Heart left ventricle (tissue), 13 donors: Measurements from ENCODE around the gene HOXC10.

Experiments used
- POLR2A ChIP-seq, 2 donors: fragments of 450-650 bp; IDR thresholded peaks; one replicate each; pipeline ENCODE4 v1.6.1; 2017; ENCODE audit warnings: antibody characterized with exemption in 2 of 2, mild to moderate bottlenecking in 2 of 2, moderate library complexity in 2 of 2
- TF ChIP-seq, protein P1 (sequence below), 12 donors: fragments of 200-600 bp; sonication (generic) in 4 of 12; IDR thresholded peaks; one replicate each; pipeline versions ENCODE4 v1.5.0 to v1.8.0; 2018 to 2022; ENCODE audit warnings: antibody characterized with exemption in 12 of 12, mild to moderate bottlenecking in 5 of 12
- donor health status: ischemic (EF 13 %, LVEDD 7.1; RV severe dilation, severe dysfunction).
- donor health status: DM: no; HTN: yes; CAD: no.
- donor health status: DM: no; HTN: no; CAD: no.
- donor health status: ischemic (EF 25% LVEDD 6.9; RV normal size, moderate dysfunction).
- donor health status: ischemic (EF 25% LVEDD 5.7; RV mildly dilated, moderate dysfunction).
- donor health status: ischemic (EF 35%, LVEDD 5.7; RV mildly dilated, moderate dysfunction).
- donor health status: nonischemic (EF 11% LVEDD 7.7; RV severe dilation, severe dysfunction).
- donor health status: DM: yes; HTN: yes; CAD: no.
- donor health status: PGD.
- donor health status: ischemic (EF 29% LVEDD 5.4; RV normal size, mild dysfunction).
- donor health status: nonischemic (EF 23%, LVEDD 6.1; RV moderate dilation, normal function).

GRCh38 chr12:53964315-53964713 is 20.6 kb upstream of the HOXC10 start:
- TF ChIP-seq, protein P1, sequence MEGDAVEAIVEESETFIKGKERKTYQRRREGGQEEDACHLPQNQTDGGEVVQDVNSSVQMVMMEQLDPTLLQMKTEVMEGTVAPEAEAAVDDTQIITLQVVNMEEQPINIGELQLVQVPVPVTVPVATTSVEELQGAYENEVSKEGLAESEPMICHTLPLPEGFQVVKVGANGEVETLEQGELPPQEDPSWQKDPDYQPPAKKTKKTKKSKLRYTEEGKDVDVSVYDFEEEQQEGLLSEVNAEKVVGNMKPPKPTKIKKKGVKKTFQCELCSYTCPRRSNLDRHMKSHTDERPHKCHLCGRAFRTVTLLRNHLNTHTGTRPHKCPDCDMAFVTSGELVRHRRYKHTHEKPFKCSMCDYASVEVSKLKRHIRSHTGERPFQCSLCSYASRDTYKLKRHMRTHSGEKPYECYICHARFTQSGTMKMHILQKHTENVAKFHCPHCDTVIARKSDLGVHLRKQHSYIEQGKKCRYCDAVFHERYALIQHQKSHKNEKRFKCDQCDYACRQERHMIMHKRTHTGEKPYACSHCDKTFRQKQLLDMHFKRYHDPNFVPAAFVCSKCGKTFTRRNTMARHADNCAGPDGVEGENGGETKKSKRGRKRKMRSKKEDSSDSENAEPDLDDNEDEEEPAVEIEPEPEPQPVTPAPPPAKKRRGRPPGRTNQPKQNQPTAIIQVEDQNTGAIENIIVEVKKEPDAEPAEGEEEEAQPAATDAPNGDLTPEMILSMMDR (IDR thresholded peaks at IDR 0.05), result no peak
- no peak for TF ChIP-seq POLR2A (IDR thresholded peaks at IDR 0.05)
